K562 (cell line): ENCODE results near the gene ODR4. TPM values are rescaled to one million over a fixed set of nuclear protein-coding genes. Genes with fewer than 3 reads are reported as not detected.

Experiments used
- BMI1 ChIP-seq: fragments of 150-350 bp; IDR thresholded peaks from 2 replicates; pipeline ENCODE4 v1.6.1; 2014; ENCODE audit warnings: low read length
- CTCF ChIP-seq, 3 experiments: IDR thresholded peaks in 2 of 3; conservative IDR thresholded peaks in 1 of 3; 2 replicates each; pipeline ENCODE4 v1.5.1; 2011 to 2012; ENCODE audit warnings: low read length in 3 of 3, mild to moderate bottlenecking in 3 of 3, control low read depth in 2 of 3, improper control_type of control experiment in 1 of 3, inconsistent platforms in 1 of 3, low read depth in 1 of 3, mixed read lengths in 1 of 3, moderate library complexity in 1 of 3; ENCODE audit not compliant: insufficient read depth in 2 of 3
- E2F4 ChIP-seq: sonication (generic); formaldehyde crosslinking; IDR thresholded peaks from 2 replicates; pipeline ENCODE4 v1.8.0; 2022; ENCODE audit warnings: mild to moderate bottlenecking, low read depth, missing genetic modification reagents
- KDM2B ChIP-seq: fragments of 250-450 bp; sonication (Bioruptor Pico); IDR thresholded peaks from 2 replicates; pipeline ENCODE4 v1.8.0; 2021; ENCODE audit warnings: mild to moderate bottlenecking, moderate library complexity
- MTA2 ChIP-seq: fragments of 450-650 bp; IDR thresholded peaks from 2 replicates; pipeline ENCODE4 v1.6.1; 2016; ENCODE audit warnings: low read depth
- PHB ChIP-seq: fragments of 250-450 bp; sonication (Bioruptor Pico); IDR thresholded peaks from 2 replicates; pipeline ENCODE4 v1.5.0; 2021
- SP1 ChIP-seq: sonication (generic); formaldehyde crosslinking; IDR thresholded peaks from 2 replicates; pipeline ENCODE4 v1.8.1; 2022; ENCODE audit warnings: mild to moderate bottlenecking, missing genetic modification reagents
- SREBF2 ChIP-seq: sonication (generic); formaldehyde crosslinking; IDR thresholded peaks from 2 replicates; pipeline ENCODE4 v1.4.0; 2020; ENCODE audit warnings: mild to moderate bottlenecking, missing genetic modification reagents
- TEAD4 ChIP-seq, 2 experiments: sonication (generic) in 1 of 2; formaldehyde crosslinking in 1 of 2; IDR thresholded peaks; 2 replicates each; pipeline versions ENCODE4 v1.6.1 to v1.8.0; 2012 to 2022; ENCODE audit warnings: borderline replicate concordance in 1 of 2, inconsistent platforms in 1 of 2, low read length in 1 of 2, mild to moderate bottlenecking in 1 of 2, missing genetic modification reagents in 1 of 2
- ZKSCAN3 ChIP-seq: fragments of 250-450 bp; sonication (Bioruptor Pico); IDR thresholded peaks from 2 replicates; pipeline ENCODE4 v1.4.0; 2020
- ZNF449 ChIP-seq: fragments of 250-450 bp; sonication (Bioruptor Pico); IDR thresholded peaks from 2 replicates; pipeline ENCODE4 v1.8.0; 2022; ENCODE audit warnings: moderate library complexity, mild to moderate bottlenecking, inconsistent platforms
- ZSCAN29 ChIP-seq: fragments of 450-650 bp; IDR thresholded peaks from 2 replicates; pipeline ENCODE4 v1.6.1; 2017
- polyA plus RNA-seq, 8 experiments: library from polyadenylated mRNA; depleted of rRNA in 4 of 8; stranded (reverse) in 5 of 8; unstranded in 3 of 8; fragments of >200 nt; fragmentation: Nextera tagmentation in 2 of 8; fragmentation: Illumina TruSeq in 1 of 8; extraction: Ambion mirVana in 2 of 8; extraction: Trizol in 1 of 8; gene quantifications; 2 replicates each; pipeline versions ENCODE4 v1.2.1 to v1.2.3, GENCODE V29; 2011 to 2014; ENCODE audit warnings: inconsistent platforms in 1 of 8, missing spikeins in 1 of 8
- total RNA-seq, 7 experiments: library from RNA; depleted of rRNA in 6 of 7; stranded (reverse); fragments of >200 nt in 6 of 7; fragmentation: Illumina TruSeq in 2 of 7; extraction: Trizol in 2 of 7; gene quantifications; 2 replicates each; pipeline versions ENCODE4 v1.2.1 to v1.2.3, GENCODE V29; 2011 to 2021; ENCODE audit warnings: low replicate concordance in 1 of 7

ODR4 gene
- total and polyA plus RNA-seq, 9 of the 15 experiments (the other 6 are each of a cell fraction or from before 2014, with no cell fraction given): 23.1 to 63.9 (median 44.1) TPM

- no peak for TF ChIP-seq ZNF449 (CRISPR knock-in tag)
- no peak for TF ChIP-seq ZSCAN29
- TF ChIP-seq MTA2: no peak
- TF ChIP-seq ZKSCAN3 (CRISPR knock-in tag): no peak
- no peak for TF ChIP-seq PHB (CRISPR knock-in tag)
- no peak for TF ChIP-seq KDM2B (CRISPR knock-in tag)
- TF ChIP-seq SP1 (CRISPR knock-in tag): no peak
- TF ChIP-seq BMI1: no peak
- no peak for TF ChIP-seq CTCF (IDR thresholded peaks at IDR 0.05 in 2 of 3, conservative IDR thresholded peaks at IDR 0.05 in 1 of 3; ENCODE audit: insufficient read depth in 2 of 3, low read depth in 1 of 3, low read length in 3 of 3)
- TF ChIP-seq SREBF2 (CRISPR knock-in tag): no peak
- TF ChIP-seq E2F4 (CRISPR knock-in tag): no peak
- no peak for TF ChIP-seq TEAD4 (IDR thresholded peaks at IDR 0.05; ENCODE audit: low read length)
- TF ChIP-seq TEAD4 (CRISPR knock-in tag; IDR thresholded peaks at IDR 0.05; ENCODE audit: borderline replicate concordance): no peak
Measured at GRCh38 chr1:186463511-186463910, 87.9 kb downstream of the ODR4 start (continued).
